ENCODE measurements around the gene DNM2.
A peak's percentile ranks its signal among the peaks of the same experiment; 100 is the strongest.

DNA sequence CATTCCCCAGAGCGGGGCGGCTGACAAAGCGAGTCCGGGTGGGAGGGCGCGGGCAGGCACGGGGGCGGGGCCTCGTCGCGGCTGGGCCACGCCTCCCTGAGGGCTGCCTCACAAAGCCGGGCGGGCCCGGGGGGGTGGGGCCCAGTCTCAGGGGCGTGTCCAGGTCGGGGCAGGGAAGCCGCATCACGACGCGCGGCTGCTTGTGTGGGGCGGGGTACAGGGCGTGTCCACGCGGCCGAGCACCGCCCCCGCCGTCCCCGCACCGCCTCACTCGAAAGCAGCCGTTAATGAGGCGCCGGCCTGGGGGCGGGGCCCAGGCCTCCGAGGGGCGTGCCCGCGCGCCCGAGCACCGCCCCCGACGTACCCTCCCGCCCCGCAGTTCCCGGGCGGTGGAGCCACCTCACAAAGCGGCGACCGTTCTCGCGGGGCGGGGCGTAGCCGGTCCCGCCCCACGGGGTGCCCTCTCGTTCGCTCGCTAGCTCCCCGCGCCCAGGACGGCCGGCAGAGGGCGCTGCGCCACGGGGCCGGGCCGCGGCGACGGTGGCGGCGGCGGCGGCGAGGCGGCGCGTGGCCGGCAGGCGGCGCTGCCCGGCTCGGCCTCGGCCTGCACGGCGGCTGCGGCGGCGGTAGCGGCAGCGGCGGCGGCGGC is 153.2 kb downstream of the DNM2 start, which contains the start of gene CARM1:
- TF ChIP-seq, protein P1, sequence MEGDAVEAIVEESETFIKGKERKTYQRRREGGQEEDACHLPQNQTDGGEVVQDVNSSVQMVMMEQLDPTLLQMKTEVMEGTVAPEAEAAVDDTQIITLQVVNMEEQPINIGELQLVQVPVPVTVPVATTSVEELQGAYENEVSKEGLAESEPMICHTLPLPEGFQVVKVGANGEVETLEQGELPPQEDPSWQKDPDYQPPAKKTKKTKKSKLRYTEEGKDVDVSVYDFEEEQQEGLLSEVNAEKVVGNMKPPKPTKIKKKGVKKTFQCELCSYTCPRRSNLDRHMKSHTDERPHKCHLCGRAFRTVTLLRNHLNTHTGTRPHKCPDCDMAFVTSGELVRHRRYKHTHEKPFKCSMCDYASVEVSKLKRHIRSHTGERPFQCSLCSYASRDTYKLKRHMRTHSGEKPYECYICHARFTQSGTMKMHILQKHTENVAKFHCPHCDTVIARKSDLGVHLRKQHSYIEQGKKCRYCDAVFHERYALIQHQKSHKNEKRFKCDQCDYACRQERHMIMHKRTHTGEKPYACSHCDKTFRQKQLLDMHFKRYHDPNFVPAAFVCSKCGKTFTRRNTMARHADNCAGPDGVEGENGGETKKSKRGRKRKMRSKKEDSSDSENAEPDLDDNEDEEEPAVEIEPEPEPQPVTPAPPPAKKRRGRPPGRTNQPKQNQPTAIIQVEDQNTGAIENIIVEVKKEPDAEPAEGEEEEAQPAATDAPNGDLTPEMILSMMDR (conservative IDR thresholded peaks at IDR 0.05): peak; percentile 45; the same call in 1 of the 2 replicates
- no peak for TF ChIP-seq EZH2 (IDR thresholded peaks at IDR 0.05; ENCODE audit: low read depth)

Data from PC-9 (cell line).